Psoas muscle (tissue), 8 donors: ENCODE measurements around the gene KLRK1. TPM values are rescaled to one million over a fixed set of nuclear protein-coding genes. Genes with fewer than 3 reads are reported as not detected.

Experiments
- ATAC-seq, 4 donors: fragments of 200-7000 bp; cut with Tn5 transposase; one replicate each; pipeline ENCODE4 v1.9.1; 2020; ENCODE audit warnings: moderate library complexity in 3 of 4, mild to moderate bottlenecking in 2 of 4
- DNase-seq, 2 donors: peaks; one replicate each; pipeline ENCODE4 v3.0.0-alpha.2; 2020
- H3K27ac ChIP-seq: fragments of 200-600 bp; one replicate; pipeline ENCODE4 v1.8.0; 2022
- H3K27me3 ChIP-seq, 3 donors: fragments of 200-600 bp in 1 of 3; one replicate each; pipeline versions ENCODE4 v1.6.1 to v1.8.0; 2013 to 2022; ENCODE audit warnings: low read length in 2 of 3, mild to moderate bottlenecking in 2 of 3, moderate library complexity in 1 of 3; ENCODE audit not compliant: insufficient read depth in 3 of 3
- H3K36me3 ChIP-seq, 2 donors: fragments of 200-600 bp in 1 of 2; one replicate each; pipeline versions ENCODE4 v1.6.1 to v1.8.0; 2013 to 2022; ENCODE audit warnings: low read depth in 1 of 2, mild to moderate bottlenecking in 1 of 2, moderate library complexity in 1 of 2; ENCODE audit not compliant: insufficient read depth in 1 of 2
- H3K4me1 ChIP-seq: fragments of 200-600 bp; one replicate; pipeline ENCODE4 v1.8.0; 2022
- H3K4me3 ChIP-seq: fragments of 200-600 bp; one replicate; pipeline ENCODE4 v1.8.0; 2022; ENCODE audit warnings: mild to moderate bottlenecking
- H3K9me3 ChIP-seq: fragments of 200-600 bp; one replicate; pipeline ENCODE4 v1.8.0; 2022
- WGBS, 3 donors: extraction: QIAGEN DNeasy Blood & Tissue Kit; methylation state at CpG; one replicate each; pipeline versions ENCODE4 v1.1.6 to v1.1.7; 2013; 5-methylcytosine and 5-hydroxymethylcytosine counted together
- intact Hi-C, 2 donors: fragments of 100-400 bp; cut with DNase I; formaldehyde crosslinking; loops; one replicate each; pipeline versions ENCODE4 v1.11.0 to v1.14.2; 2022
- polyA plus RNA-seq, 3 donors: library from polyadenylated mRNA; stranded (reverse); fragments of 200-250 nt; gene quantifications; one replicate each; pipeline ENCODE4 v1.2.3, GENCODE V29; 2013
- total RNA-seq, 4 donors: library from RNA; stranded (reverse); fragmentation: NEBNext Ultra II Directional in 2 of 4; extraction: Animal tissue kit (Norgen Biotek cat#: 25700) in 2 of 4; gene quantifications; one replicate each; pipeline versions ENCODE4 v1.2.1 to v1.2.4, GENCODE V29; 2021 to 2023
- TF ChIP-seq, protein P1 (sequence below): fragments of 200-600 bp; IDR thresholded peaks from one replicate; pipeline ENCODE4 v1.8.0; 2022; ENCODE audit warnings: antibody characterized with exemption
- donor health status: healthy with polysubstance abuse.
- donor health status: DM: no; HTN: no; CAD: no; lungs with moderate emphysema.
- donor health status: Bipolar disorder and iron deficiency.
- donor health status: healthy.
- donor health status: DM: yes; HTN: yes; CAD: no.
- donor health status: DM: no; HTN: no; CAD: no.
- donor health status: DM: no; HTN: no; CAD: no.
- donor health status: DM: yes; HTN: yes; CAD: no.

Gene KLRK1
- total and polyA plus RNA-seq, 7 donors: 0.09 to 0.55 (median 0.31) TPM; not detected in 1

DNA sequence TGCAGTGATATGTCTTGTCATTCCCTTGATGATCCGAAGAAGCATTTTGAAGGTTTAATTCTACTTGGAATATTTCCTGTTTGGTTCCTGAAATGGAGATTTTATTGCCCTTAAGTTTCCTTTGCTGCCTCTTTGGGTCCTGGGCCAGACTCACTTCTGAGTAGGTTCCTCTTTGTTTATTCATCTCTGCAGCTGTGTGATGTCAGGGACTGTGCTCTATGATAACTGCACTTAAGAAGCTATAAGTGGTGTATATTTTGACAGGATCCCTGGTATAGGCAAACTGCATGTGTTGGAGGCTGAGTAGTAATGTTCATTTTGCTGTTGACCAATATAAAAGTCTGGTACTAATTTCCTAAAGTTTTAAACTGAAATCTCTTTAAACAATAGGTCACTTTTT, 19.6 kb upstream of the KLRK1 start, which contains the start of gene KLRC4:
Gene KLRC4 (minus strand): TSS at position 366 of the 400 bp plus-strand sequence. CDS start 182 bp downstream, at position 184.
- peaks cover 11% of the 10 kb centered on the region for H3K9me3 ChIP-seq
- no peak for DNase-seq
- no peak for ATAC-seq
- H3K4me3 ChIP-seq: no peak within 1 kb of the TSS
- no peaks in the 10 kb centered on the region for H3K36me3 ChIP-seq
- TF ChIP-seq, protein P1, sequence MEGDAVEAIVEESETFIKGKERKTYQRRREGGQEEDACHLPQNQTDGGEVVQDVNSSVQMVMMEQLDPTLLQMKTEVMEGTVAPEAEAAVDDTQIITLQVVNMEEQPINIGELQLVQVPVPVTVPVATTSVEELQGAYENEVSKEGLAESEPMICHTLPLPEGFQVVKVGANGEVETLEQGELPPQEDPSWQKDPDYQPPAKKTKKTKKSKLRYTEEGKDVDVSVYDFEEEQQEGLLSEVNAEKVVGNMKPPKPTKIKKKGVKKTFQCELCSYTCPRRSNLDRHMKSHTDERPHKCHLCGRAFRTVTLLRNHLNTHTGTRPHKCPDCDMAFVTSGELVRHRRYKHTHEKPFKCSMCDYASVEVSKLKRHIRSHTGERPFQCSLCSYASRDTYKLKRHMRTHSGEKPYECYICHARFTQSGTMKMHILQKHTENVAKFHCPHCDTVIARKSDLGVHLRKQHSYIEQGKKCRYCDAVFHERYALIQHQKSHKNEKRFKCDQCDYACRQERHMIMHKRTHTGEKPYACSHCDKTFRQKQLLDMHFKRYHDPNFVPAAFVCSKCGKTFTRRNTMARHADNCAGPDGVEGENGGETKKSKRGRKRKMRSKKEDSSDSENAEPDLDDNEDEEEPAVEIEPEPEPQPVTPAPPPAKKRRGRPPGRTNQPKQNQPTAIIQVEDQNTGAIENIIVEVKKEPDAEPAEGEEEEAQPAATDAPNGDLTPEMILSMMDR: no peak
- H3K27me3 ChIP-seq: no peaks in the 10 kb centered on the region
- WGBS, 3 donors: 0 to 70% (median 59%) methylated on average over 1 of the region's 1 CpG
- intact Hi-C loops: no loop called here
- H3K4me1 ChIP-seq: no peaks in the 10 kb centered on the region
- H3K27ac ChIP-seq: no peak within 1 kb of the TSS

DNA sequence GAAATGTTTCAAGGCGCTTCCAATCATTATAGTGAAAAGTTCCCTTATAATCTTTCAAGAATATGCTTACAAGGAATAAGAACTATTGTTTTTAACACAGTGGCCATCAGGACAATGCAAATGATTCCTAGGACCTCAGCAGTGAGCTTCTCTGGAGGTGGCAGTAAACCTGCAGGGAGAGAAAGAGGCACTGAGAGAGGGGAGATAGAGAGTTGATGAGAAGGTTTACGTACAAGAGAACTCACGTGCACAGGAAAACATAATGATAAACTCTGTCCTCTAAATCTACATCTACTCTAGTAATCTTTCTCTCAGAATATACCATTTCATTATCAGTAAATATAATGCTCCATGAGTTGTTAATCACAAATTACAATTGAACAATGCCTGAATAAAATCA, 19.0 kb upstream of the KLRK1 start:
- peaks cover 11% of the 10 kb centered on the region for H3K9me3 ChIP-seq
- H3K27me3 ChIP-seq: no peaks in the 10 kb centered on the region
- H3K4me3 ChIP-seq: no peak overlapping the region
- WGBS, 3 donors: 38 to 70% (median 66%) methylated on average over 3 of the region's 3 CpGs
- H3K27ac ChIP-seq: no peak overlapping the region
- H3K36me3 ChIP-seq: no peaks in the 10 kb centered on the region
- intact Hi-C loops: no loop called here
- no peak for DNase-seq
- TF ChIP-seq, protein P1: no peak
- ATAC-seq: no peak
- H3K4me1 ChIP-seq: no peaks in the 10 kb centered on the region

DNA sequence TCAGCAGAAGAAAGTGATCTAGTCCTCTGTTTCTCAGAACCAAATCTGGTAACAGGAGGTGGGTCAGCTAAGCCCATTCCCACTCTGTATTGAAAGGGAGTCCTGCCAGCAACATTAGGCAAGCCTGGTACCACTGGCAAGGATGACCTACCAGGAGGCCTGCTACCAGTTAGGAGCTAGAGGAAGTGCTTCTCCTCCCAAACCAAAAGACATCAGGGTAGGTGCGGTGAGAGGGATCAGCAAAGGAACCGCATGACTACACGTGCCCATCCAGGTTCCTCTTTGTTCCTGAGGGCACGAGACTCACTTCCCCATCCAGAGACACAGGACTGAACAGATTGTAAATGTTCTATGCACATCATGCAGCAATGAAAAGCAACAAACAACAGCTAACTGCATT, 16.9 kb upstream of the KLRK1 start:
- intact Hi-C loops: no loop called here
- no peaks in the 10 kb centered on the region for H3K27me3 ChIP-seq
- no peak overlapping the region for H3K27ac ChIP-seq
- ATAC-seq: no peak
- H3K4me3 ChIP-seq: no peak overlapping the region
- H3K9me3 ChIP-seq: peaks cover 11% of the 10 kb centered on the region
- TF ChIP-seq, protein P1: no peak
- no peaks in the 10 kb centered on the region for H3K36me3 ChIP-seq
- no peaks in the 10 kb centered on the region for H3K4me1 ChIP-seq
- DNase-seq: no peak
- whole genome bisulfite sequencing, 3 donors: 61 to 77% (median 63%) methylated on average over 4 of the region's 4 CpGs

DNA sequence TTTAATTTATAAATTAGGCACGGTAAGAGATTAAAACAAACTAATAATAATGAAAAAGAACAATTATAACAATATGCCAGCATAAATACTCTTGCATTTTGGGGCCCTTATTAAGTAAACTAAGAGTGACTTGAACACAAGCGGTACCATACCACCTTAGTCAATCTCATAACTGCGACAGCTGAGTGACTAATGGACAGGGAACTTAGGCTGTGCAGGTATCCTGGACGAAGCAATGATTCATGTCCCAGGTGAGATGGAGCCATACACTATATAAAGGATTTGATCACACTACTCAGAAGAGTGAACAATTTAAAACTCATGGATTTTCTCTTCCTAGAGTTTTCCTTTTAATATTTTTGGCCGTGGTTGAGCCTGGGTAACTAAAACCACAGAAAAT, 15.5 kb upstream of the KLRK1 start:
- Histone ChIP-seq H3K9me3 (peaks cover 11% of the 10 kb centered on the region), H3K27ac (no peak overlapping the region), H3K4me3 (no peak overlapping the region), H3K36me3 (no peaks in the 10 kb centered on the region), H3K27me3 (no peaks in the 10 kb centered on the region), H3K4me1 (no peaks in the 10 kb centered on the region)
- intact Hi-C loops: no loop called here
- WGBS, 3 donors: 91 to 96% (median 94%) methylated on average over 5 of the region's 5 CpGs
- DNase-seq (no peak), ATAC-seq (no peak)
- TF ChIP-seq, protein P1: no peak

DNA sequence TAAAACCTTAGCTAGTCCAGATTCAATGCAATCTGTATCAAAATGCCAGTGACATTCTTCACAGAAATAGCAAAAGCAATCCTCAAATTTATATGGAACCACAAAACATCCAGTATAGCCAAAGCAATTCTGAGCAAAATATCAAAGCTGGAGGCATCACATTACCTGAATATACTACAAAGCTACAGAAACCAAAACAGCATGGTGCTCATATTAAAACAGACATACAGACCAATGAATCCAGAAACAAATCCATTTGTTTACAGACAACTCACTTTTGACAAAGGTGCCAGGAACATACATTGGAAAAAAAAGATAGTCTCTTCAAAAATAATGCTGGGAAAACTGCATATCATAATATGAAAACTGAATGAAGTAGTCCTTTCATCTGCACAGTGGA, 15.0 kb upstream of the KLRK1 start:
- DNase-seq (no peak), ATAC-seq (no peak)
- Histone ChIP-seq H3K36me3 (no peaks in the 10 kb centered on the region), H3K4me1 (no peaks in the 10 kb centered on the region), H3K9me3 (peaks cover 11% of the 10 kb centered on the region), H3K4me3 (no peak overlapping the region), H3K27ac (no peak overlapping the region), H3K27me3 (no peaks in the 10 kb centered on the region)
- TF ChIP-seq, protein P1: no peak
- intact Hi-C loops: no loop called here
